ENCODE measurements around the gene FOXO1. TPM values are rescaled to one million over a fixed set of nuclear protein-coding genes. Genes with fewer than 3 reads are reported as not detected.

The FOXO1 gene
- total and polyA plus RNA-seq, 9 of the 15 experiments (the other 6 are each of a cell fraction or from before 2014, with no cell fraction given): 0.04 to 0.73 (median 0.20) TPM

DNA sequence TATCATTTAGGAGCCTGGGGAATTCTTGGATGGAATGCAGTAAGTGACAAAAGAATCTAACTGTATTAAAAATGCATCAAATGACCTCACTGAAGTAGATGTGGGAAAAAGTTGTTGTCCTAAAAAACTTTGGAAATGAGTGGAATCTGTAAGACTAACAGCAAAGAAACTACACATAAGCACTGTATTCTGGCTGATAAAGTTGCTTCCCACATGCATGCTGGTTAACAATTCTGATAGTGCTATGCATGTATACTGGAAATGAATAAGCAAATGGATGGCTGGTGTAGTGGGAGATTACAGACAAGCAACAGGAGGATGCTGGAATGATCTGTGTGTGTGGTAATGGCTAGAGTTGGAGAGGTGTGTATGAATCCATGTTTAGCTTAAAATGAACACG, 138.5 kb downstream of the FOXO1 start:
- BruUV-seq (replicated peaks): no TSS peak

More for the DNA sequence above, 138.5 kb downstream of the FOXO1 start:
- H3K27me3 ChIP-seq (ENCODE audit: control insufficient read depth in 2 of 2, insufficient read depth in 2 of 2, low read length in 2 of 2): no peaks in the 10 kb centered on the region
- no peak overlapping the region for H3K4me2 ChIP-seq (ENCODE audit: insufficient read depth, low read length)
- H3K9me3 ChIP-seq (replicated peaks; ENCODE audit: control insufficient read depth, insufficient read depth, low read depth, low read length): no peaks in the 10 kb centered on the region
- H3K9ac ChIP-seq (ENCODE audit: insufficient read depth in 1 of 2, low read depth in 2 of 2, low read length in 2 of 2): no peak overlapping the region
- 0% methylated on average over 1 of the region's 1 CpG for WGBS (ENCODE audit: insufficient coverage, low coverage, missing lambda C conversion rate)
- no peak overlapping the region for H3K4me3 ChIP-seq
- H3K27ac ChIP-seq (ENCODE audit: extremely low read depth, low read depth, low read length): no peak overlapping the region
- no peak for FAIRE-seq
- H2AFZ ChIP-seq (ENCODE audit: low read depth, low read length): no peak overlapping the region
- DNase-seq (ENCODE audit: extremely low read depth in 1 of 4, low spot score in 3 of 4): no peak
- no peak for ATAC-seq
- no peaks in the 10 kb centered on the region for H4K20me1 ChIP-seq (replicated peaks; ENCODE audit: control insufficient read depth, insufficient read depth, low read length)
- no peaks in the 10 kb centered on the region for H3K9me1 ChIP-seq (ENCODE audit: control insufficient read depth, insufficient read depth, low read length)
- intact Hi-C loops (cut with micrococcal nuclease): no loop called here
- no peaks in the 10 kb centered on the region for H3K36me3 ChIP-seq (ENCODE audit: control insufficient read depth, insufficient read depth, low read length)
- no peaks in the 10 kb centered on the region for H3K4me1 ChIP-seq (replicated peaks in 1 of 2; ENCODE audit: control insufficient read depth in 2 of 2, insufficient read depth in 2 of 2, low read length in 2 of 2)
- H3K79me2 ChIP-seq (ENCODE audit: control insufficient read depth, insufficient read depth, low read length): no peaks in the 10 kb centered on the region
- TF ChIP-seq, protein P1, sequence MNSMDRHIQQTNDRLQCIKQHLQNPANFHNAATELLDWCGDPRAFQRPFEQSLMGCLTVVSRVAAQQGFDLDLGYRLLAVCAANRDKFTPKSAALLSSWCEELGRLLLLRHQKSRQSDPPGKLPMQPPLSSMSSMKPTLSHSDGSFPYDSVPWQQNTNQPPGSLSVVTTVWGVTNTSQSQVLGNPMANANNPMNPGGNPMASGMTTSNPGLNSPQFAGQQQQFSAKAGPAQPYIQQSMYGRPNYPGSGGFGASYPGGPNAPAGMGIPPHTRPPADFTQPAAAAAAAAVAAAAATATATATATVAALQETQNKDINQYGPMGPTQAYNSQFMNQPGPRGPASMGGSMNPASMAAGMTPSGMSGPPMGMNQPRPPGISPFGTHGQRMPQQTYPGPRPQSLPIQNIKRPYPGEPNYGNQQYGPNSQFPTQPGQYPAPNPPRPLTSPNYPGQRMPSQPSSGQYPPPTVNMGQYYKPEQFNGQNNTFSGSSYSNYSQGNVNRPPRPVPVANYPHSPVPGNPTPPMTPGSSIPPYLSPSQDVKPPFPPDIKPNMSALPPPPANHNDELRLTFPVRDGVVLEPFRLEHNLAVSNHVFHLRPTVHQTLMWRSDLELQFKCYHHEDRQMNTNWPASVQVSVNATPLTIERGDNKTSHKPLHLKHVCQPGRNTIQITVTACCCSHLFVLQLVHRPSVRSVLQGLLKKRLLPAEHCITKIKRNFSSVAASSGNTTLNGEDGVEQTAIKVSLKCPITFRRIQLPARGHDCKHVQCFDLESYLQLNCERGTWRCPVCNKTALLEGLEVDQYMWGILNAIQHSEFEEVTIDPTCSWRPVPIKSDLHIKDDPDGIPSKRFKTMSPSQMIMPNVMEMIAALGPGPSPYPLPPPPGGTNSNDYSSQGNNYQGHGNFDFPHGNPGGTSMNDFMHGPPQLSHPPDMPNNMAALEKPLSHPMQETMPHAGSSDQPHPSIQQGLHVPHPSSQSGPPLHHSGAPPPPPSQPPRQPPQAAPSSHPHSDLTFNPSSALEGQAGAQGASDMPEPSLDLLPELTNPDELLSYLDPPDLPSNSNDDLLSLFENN (IDR thresholded peaks at IDR 0.05; ENCODE audit: low read depth in 2 of 2, low read length in 2 of 2): no peak
- TF ChIP-seq NFIX (CRISPR knock-in tag; IDR thresholded peaks at IDR 0.05; ENCODE audit: low read depth) (no peak), ZNF12 (CRISPR knock-in tag; IDR thresholded peaks at IDR 0.05) (no peak), CEBPG (CRISPR knock-in tag; IDR thresholded peaks at IDR 0.05) (no peak), CEBPG (tag; conservative IDR thresholded peaks at IDR 0.05 in 1 of 2, IDR thresholded peaks at IDR 0.05 in 1 of 2) (no peak), SMARCA5 (IDR thresholded peaks at IDR 0.05) (no peak), ZNF41 (CRISPR knock-in tag; conservative IDR thresholded peaks at IDR 0.05) (no peak)
- TF ChIP-seq, protein P2, sequence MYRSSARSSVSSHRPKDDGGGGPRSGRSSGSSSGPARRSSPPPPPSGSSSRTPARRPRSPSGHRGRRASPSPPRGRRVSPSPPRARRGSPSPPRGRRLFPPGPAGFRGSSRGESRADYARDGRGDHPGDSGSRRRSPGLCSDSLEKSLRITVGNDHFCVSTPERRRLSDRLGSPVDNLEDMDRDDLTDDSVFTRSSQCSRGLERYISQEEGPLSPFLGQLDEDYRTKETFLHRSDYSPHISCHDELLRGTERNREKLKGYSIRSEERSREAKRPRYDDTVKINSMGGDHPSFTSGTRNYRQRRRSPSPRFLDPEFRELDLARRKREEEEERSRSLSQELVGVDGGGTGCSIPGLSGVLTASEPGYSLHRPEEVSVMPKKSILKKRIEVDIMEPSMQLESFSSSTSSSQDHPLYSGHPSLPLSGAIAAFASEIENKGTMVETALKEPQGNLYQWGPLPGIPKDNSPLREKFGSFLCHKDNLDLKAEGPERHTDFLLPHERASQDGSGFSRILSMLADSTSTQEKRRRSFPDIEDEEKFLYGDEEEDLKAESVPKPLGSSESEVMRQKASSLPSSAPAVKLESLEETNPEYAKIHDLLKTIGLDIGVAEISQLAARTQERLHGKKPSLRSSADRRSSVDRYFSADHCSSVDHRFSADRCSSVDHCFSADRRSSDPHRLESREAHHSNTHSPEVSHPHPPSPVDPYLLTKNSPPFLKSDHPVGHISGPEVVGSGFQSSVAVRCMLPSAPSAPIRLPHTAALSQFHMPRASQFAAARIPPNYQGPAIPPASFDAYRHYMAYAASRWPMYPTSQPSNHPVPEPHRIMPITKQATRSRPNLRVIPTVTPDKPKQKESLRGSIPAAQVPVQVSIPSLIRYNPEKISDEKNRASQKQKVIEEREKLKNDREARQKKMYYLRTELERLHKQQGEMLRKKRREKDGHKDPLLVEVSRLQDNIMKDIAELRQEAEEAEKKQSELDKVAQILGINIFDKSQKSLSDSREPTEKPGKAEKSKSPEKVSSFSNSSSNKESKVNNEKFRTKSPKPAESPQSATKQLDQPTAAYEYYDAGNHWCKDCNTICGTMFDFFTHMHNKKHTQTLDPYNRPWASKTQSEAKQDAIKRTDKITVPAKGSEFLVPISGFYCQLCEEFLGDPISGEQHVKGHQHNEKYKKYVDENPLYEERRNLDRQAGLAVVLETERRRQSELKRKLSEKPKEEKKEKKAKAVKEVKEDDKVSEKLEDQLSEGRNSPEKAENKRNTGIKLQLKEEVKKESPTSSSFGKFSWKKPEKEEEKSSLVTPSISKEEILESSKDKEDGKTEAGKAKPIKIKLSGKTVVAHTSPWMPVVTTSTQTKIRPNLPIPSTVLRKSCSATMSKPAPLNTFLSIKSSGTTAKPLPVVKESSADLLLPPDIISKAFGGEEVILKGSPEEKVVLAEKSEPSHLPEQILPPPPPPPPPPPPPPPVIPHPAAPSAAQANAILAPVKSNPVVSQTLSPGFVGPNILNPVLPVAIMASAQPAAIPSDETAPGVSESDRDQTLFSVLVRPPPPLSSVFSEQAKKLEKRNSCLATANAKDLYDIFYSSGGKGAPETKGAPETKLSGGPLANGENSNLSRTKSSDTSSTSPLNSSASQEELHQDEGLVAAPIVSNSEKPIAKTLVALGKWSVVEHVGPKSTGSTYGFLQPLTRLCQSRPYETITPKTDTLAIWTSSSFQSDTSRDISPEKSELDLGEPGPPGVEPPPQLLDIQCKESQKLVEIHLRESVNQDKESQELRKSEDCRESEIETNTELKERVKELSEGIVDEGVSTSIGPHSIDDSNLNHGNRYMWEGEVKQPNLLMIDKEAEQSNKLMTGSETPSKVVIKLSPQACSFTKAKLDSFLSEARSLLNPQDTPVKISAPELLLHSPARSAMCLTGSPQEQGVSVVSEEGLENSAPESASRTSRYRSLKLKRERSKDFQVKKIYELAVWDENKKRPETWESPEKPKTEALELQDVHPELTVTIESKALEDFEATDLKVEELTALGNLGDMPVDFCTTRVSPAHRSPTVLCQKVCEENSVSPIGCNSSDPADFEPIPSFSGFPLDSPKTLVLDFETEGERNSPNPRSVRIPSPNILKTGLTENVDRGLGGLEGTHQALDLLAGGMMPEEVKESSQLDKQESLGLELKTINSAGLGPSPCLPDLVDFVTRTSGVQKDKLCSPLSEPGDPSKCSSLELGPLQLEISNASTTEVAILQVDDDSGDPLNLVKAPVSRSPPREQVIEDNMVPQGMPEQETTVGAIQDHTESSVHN (IDR thresholded peaks at IDR 0.05; ENCODE audit: borderline replicate concordance in 1 of 2, low read depth in 1 of 2): no peak
- in situ Hi-C loops (cut with MboI): no loop called here
- CTCF ChIA-PET (ENCODE audit: low intra/inter-chr PET ratio): no interaction called here
- POLR2A ChIA-PET: interaction anchor here (0.6 kb wide), 1 partner anchor 9 kb away, joined by 3 read pairs; no protein-coding TSS in a partner anchor
